B cell (primary cell): Measurements from ENCODE around the gene NCMAP. TPM values are rescaled to one million over a fixed set of nuclear protein-coding genes. Genes with fewer than 3 reads are reported as not detected.

Source experiments
- ATAC-seq: fragments of 200-7000 bp; cut with Tn5 transposase; one replicate; pipeline ENCODE4 v1.10.0; 2021; ENCODE audit warnings: low read depth, mild to moderate bottlenecking, moderate number of reproducible peaks, moderate library complexity
- CTCF ChIA-PET: fragments of 350-600 bp; sonication (Branson Sonifier 250); formaldehyde crosslinking; loops from one replicate; lab custom pipeline; 2021; ENCODE audit warnings: antibody characterized with exemption, inconsistent platforms; lab: Charles Lee
- POLR2A ChIA-PET: fragments of 350-600 bp; sonication (Branson Sonifier 250); formaldehyde crosslinking; loops from one replicate; lab custom pipeline; 2021; ENCODE audit warnings: antibody characterized with exemption; lab: Charles Lee
- DNase-seq: peaks from one replicate; pipeline ENCODE4 v3.0.0; 2013
- H2AFZ ChIP-seq: 2 replicates; pipeline ENCODE4 v1.6.1; 2012; ENCODE audit warnings: mild to moderate bottlenecking, low read depth, low read length; ENCODE audit not compliant: insufficient read depth, poor library complexity, severe bottlenecking
- H3K27ac ChIP-seq, 2 donors: 1 replicate in 1 of 2; 2 replicates in 1 of 2; pipeline ENCODE4 v1.5.1; 2012 to 2013; ENCODE audit warnings: low read length in 2 of 2, mild to moderate bottlenecking in 2 of 2, moderate library complexity in 1 of 2
- H3K27me3 ChIP-seq, 4 experiments: fragments of 200-600 bp in 1 of 4; sonication (generic) in 1 of 4; replicated peaks in 1 of 4; 1 replicate in 2 of 4; 2 replicates in 2 of 4; pipeline versions ENCODE4 v1.6.1 to v1.7.0; 2013 to 2016; ENCODE audit warnings: low read length in 3 of 4, mild to moderate bottlenecking in 2 of 4, mixed read lengths in 1 of 4, moderate library complexity in 1 of 4; ENCODE audit not compliant: insufficient read depth in 4 of 4, control insufficient read depth in 3 of 4; ENCODE audit errors: control extremely low read depth in 1 of 4
- H3K36me3 ChIP-seq, 2 experiments: replicated peaks in 1 of 2; 1 replicate in 1 of 2; 2 replicates in 1 of 2; pipeline versions ENCODE4 v1.6.1 to v1.7.1; 2013; ENCODE audit warnings: low read length in 1 of 2; ENCODE audit not compliant: insufficient read depth in 2 of 2, control insufficient read depth in 1 of 2; ENCODE audit errors: control extremely low read depth in 1 of 2, extremely low read depth in 1 of 2
- H3K4me1 ChIP-seq, 2 donors: fragments of 200-600 bp in 1 of 2; sonication (generic) in 1 of 2; 1 replicate in 1 of 2; 2 replicates in 1 of 2; pipeline versions ENCODE4 v1.5.1 to v1.6.1; 2013 to 2017; ENCODE audit warnings: low read length in 2 of 2; ENCODE audit not compliant: control insufficient read depth in 2 of 2, insufficient read depth in 2 of 2
- H3K4me2 ChIP-seq: replicated peaks from 2 replicates; pipeline ENCODE3; 2012; ENCODE audit warnings: mild to moderate bottlenecking, low read depth, low read length; ENCODE audit not compliant: poor library complexity, severe bottlenecking
- H3K4me3 ChIP-seq, 5 experiments: fragments of 200-600 bp in 1 of 5; sonication (generic) in 1 of 5; 1 replicate in 3 of 5; 2 replicates in 2 of 5; pipeline versions ENCODE4 v1.5.1 to v1.7.0; 2011 to 2016; ENCODE audit warnings: low read length in 4 of 5, mild to moderate bottlenecking in 4 of 5, low read depth in 2 of 5, control low read depth in 1 of 5, moderate library complexity in 1 of 5; ENCODE audit not compliant: insufficient read depth in 1 of 5; ENCODE audit errors: control extremely low read depth in 1 of 5, extremely low read depth in 1 of 5
- H3K79me2 ChIP-seq: fragments of 200-600 bp; sonication (generic); one replicate; pipeline ENCODE4 v1.6.0; 2016; ENCODE audit warnings: low read length; ENCODE audit not compliant: control insufficient read depth, insufficient read depth
- H3K9ac ChIP-seq: fragments of 200-600 bp; sonication (generic); 2 replicates; pipeline ENCODE4 v1.6.1; 2017; ENCODE audit warnings: mild to moderate bottlenecking, low read length, moderate library complexity
- H3K9me3 ChIP-seq, 3 donors: one replicate each; pipeline versions ENCODE4 v1.6.1 to v1.7.1; 2013; ENCODE audit warnings: low read length in 2 of 3; ENCODE audit not compliant: control insufficient read depth in 2 of 3, insufficient read depth in 1 of 3; ENCODE audit errors: control extremely low read depth in 1 of 3
- H4K20me1 ChIP-seq: 2 replicates; pipeline ENCODE4 v1.6.0; 2012; ENCODE audit warnings: mild to moderate bottlenecking, low read length; ENCODE audit not compliant: insufficient read depth, control insufficient read depth, poor library complexity, severe bottlenecking
- H3K27ac Mint-ChIP-seq: one replicate; pipeline ENCODE4 v1.8.0; 2021; ENCODE audit warnings: mixed read lengths
- H3K27me3 Mint-ChIP-seq: one replicate; pipeline ENCODE4 v1.8.0; 2021; ENCODE audit warnings: mixed read lengths
- H3K4me1 Mint-ChIP-seq: one replicate; pipeline ENCODE4 v1.8.0; 2021; ENCODE audit warnings: mixed read lengths
- H3K4me3 Mint-ChIP-seq: one replicate; pipeline ENCODE4 v1.8.0; 2021; ENCODE audit warnings: mixed read lengths
- H3K9me3 Mint-ChIP-seq: one replicate; pipeline ENCODE4 v1.8.0; 2022; ENCODE audit warnings: mixed read lengths; ENCODE audit not compliant: insufficient read depth
- CTCF ChIP-seq: fragments of 200-600 bp; IDR thresholded peaks from one replicate; pipeline ENCODE4 v1.8.0; 2022; ENCODE audit warnings: antibody characterized with exemption, mild to moderate bottlenecking
- EZH2 ChIP-seq: IDR thresholded peaks from 2 replicates; pipeline ENCODE4 v1.6.1; 2012; ENCODE audit warnings: borderline replicate concordance, low read depth, mild to moderate bottlenecking, moderate library complexity, low read length; ENCODE audit not compliant: insufficient read depth, poor library complexity, severe bottlenecking
- WGBS: methylation state at CpG from one replicate; pipeline ENCODE4 v1.1.5; 2013; ENCODE audit warnings: missing lambda C conversion rate; ENCODE audit not compliant: insufficient coverage; 5-methylcytosine and 5-hydroxymethylcytosine counted together
- intact Hi-C: fragments of 100-400 bp; cut with micrococcal nuclease; formaldehyde crosslinking; loops from one replicate; pipeline ENCODE4 v1.10.0; 2022
- polyA plus RNA-seq: library from polyadenylated mRNA; depleted of rRNA; stranded (reverse); fragments of >200 nt; gene quantifications from 2 replicates; pipeline ENCODE4 v1.2.3, GENCODE V29; 2012
- total RNA-seq, 2 donors: library from RNA; stranded (reverse); fragments of 120-200 nt in 1 of 2; gene quantifications; 1 replicate in 1 of 2; 2 replicates in 1 of 2; pipeline versions ENCODE4 v1.2.3 to v1.2.4, GENCODE V29; 2013 to 2022

The NCMAP gene
- total and polyA plus RNA-seq, 2 donors (not counting 1 experiment from before 2014, with no cell fraction given), result not detected

- Histone ChIP-seq H2AFZ (no peak overlapping the region), H3K9ac (no peak overlapping the region), H3K9me3 (no peaks in the 10 kb centered on the region), H3K27ac (no peak overlapping the region), H3K79me2 (no peaks in the 10 kb centered on the region), H3K36me3 (no peaks in the 10 kb centered on the region), H3K4me1 (no peaks in the 10 kb centered on the region), H3K27me3 (peaks cover 0 to 5% (median 3%) of the 10 kb centered on the region in 4 experiments), H3K4me3 (no peak overlapping the region), H4K20me1 (no peaks in the 10 kb centered on the region), H3K4me2 (no peak overlapping the region)
- Mint-ChIP-seq H3K4me3 (no peak overlapping the region), H3K27me3 (peaks cover 34% of the 10 kb centered on the region), H3K9me3 (no peaks in the 10 kb centered on the region), H3K4me1 (no peaks in the 10 kb centered on the region), H3K27ac (no peak overlapping the region)
- intact Hi-C loops, result no loop called here
- TF ChIP-seq CTCF (no peak), EZH2 (no peak)
- no CpG with 5 or more reads among the region's 5 CpGs for WGBS
- no peak for ATAC-seq
- no peak for DNase-seq
- ChIA-PET POLR2A (no interaction called here), CTCF (interaction anchor here (0.7 kb wide), 1 partner anchor 109 kb away, joined by 3 read pairs; no protein-coding TSS in a partner anchor)
Measured at GRCh38 chr1:24621121-24621520, 65.2 kb downstream of the NCMAP start.

- Histone ChIP-seq H3K27me3 (peaks cover 0 to 5% (median 1%) of the 10 kb centered on the region in 4 experiments), H3K9me3 (no peaks in the 10 kb centered on the region), H3K9ac (no peak overlapping the region), H3K4me1 (no peaks in the 10 kb centered on the region), H3K79me2 (no peaks in the 10 kb centered on the region), H3K4me3 (no peak overlapping the region), H2AFZ (no peak overlapping the region), H3K36me3 (no peaks in the 10 kb centered on the region), H3K27ac (no peak overlapping the region), H4K20me1 (no peaks in the 10 kb centered on the region), H3K4me2 (no peak overlapping the region)
- ChIA-PET POLR2A (no interaction called here), CTCF (no interaction called here)
- Mint-ChIP-seq H3K27ac (no peak overlapping the region), H3K9me3 (no peaks in the 10 kb centered on the region), H3K4me1 (no peaks in the 10 kb centered on the region), H3K27me3 (peaks cover 26% of the 10 kb centered on the region), H3K4me3 (no peak overlapping the region)
- TF ChIP-seq CTCF, result no peak
- no peak for TF ChIP-seq EZH2
- intact Hi-C loops, result no loop called here
- DNase-seq (no peak), ATAC-seq (no peak)
- 81% methylated on average over 2 of the region's 4 CpGs for WGBS
Measured at GRCh38 chr1:24622218-24622617, 66.3 kb downstream of the NCMAP start.
